HCT116 (cell line): ENCODE results near the gene CD3E. TPM values are rescaled to one million over a fixed set of nuclear protein-coding genes. Genes with fewer than 3 reads are reported as not detected.

ENCODE experiments used
- ATAC-seq: fragments of 200-7000 bp; cut with Tn5 transposase; 2 replicates; pipeline ENCODE4 v1.9.1; 2020; ENCODE audit warnings: mild to moderate bottlenecking, moderate library complexity
- BruUV-seq: library from RNA; stranded (reverse); fragments of 400-500 nt; replicated peaks from 2 replicates; lab custom pipeline; 2021; lab: Mats Ljungman, UMichigan
- CTCF ChIA-PET: fragments of 300-600 bp; sonication (Branson Sonifier 250); formaldehyde crosslinking; loops from one replicate; lab custom pipeline; 2021; ENCODE audit warnings: antibody characterized with exemption; lab: Charles Lee
- POLR2A ChIA-PET: fragments of 300-600, 350-600 bp; sonication (Branson Sonifier 250); formaldehyde crosslinking; loops from one replicate; lab custom pipeline; 2021; ENCODE audit warnings: antibody characterized with exemption; lab: Charles Lee
- RAD21 ChIA-PET, 2 experiments: fragments of 300-600 bp; sonication (Branson Sonifier 250); formaldehyde crosslinking; loops; one replicate each; lab custom pipeline; 2023; ENCODE audit warnings: low total read pairs in 2 of 2; ENCODE audit not compliant: uncharacterized antibody in 2 of 2, unreplicated experiment in 2 of 2, low non-redundant PET in 1 of 2; lab: Charles Lee
- DNase-seq: peaks from one replicate; pipeline ENCODE4 v3.0.0-alpha.2; 2010; ENCODE audit warnings: low read depth, low spot score
- H2AFZ ChIP-seq: fragments of 200-600 bp; shearing (Covaris generic), sonication (generic); 2 replicates; pipeline ENCODE4 v1.6.1; 2017; ENCODE audit warnings: low read depth, mixed run types, mixed read lengths, antibody characterized with exemption, low read length; ENCODE audit not compliant: poor library complexity, severe bottlenecking
- H3K27ac ChIP-seq: 2 replicates; pipeline ENCODE4 v1.5.1; 2012; ENCODE audit warnings: low read depth, low read length
- H3K27me3 ChIP-seq: fragments of 200-600 bp; sonication (generic); 2 replicates; pipeline ENCODE4 v1.6.1; 2016; ENCODE audit warnings: mixed run types, low read length, mixed read lengths; ENCODE audit not compliant: insufficient read depth
- H3K36me3 ChIP-seq, 2 experiments: fragments of 200-500 bp in 1 of 2; fragments of 200-600 bp in 1 of 2; sonication (Bioruptor generic) in 1 of 2; sonication (generic) in 1 of 2; 2 replicates each; pipeline versions ENCODE4 v1.5.1 to v1.6.1; 2014 to 2016; ENCODE audit warnings: low read length in 2 of 2, inconsistent platforms in 1 of 2, mixed read lengths in 1 of 2, mixed run types in 1 of 2; ENCODE audit not compliant: insufficient read depth in 2 of 2, control insufficient read depth in 1 of 2
- H3K4me1 ChIP-seq, 2 experiments: fragments of 200-600 bp in 1 of 2; sonication (generic) in 1 of 2; 2 replicates each; pipeline versions ENCODE4 v1.5.1 to v1.6.1; 2012 to 2017; ENCODE audit warnings: low read length in 2 of 2, inconsistent platforms in 1 of 2, mild to moderate bottlenecking in 1 of 2, mixed read lengths in 1 of 2, mixed run types in 1 of 2, moderate library complexity in 1 of 2; ENCODE audit not compliant: insufficient read depth in 2 of 2, control insufficient read depth in 1 of 2
- H3K4me2 ChIP-seq: fragments of 200-600 bp; sonication (generic); 2 replicates; pipeline ENCODE4 v1.6.1; 2017; ENCODE audit warnings: mixed run types, low read length, mixed read lengths
- H3K4me3 ChIP-seq, 2 experiments: fragments of 200-600 bp in 1 of 2; sonication (generic) in 1 of 2; replicated peaks in 1 of 2; 2 replicates each; pipeline ENCODE4 v1.5.1; 2011 to 2016; ENCODE audit warnings: low read length in 2 of 2, control low read depth in 1 of 2, low read depth in 1 of 2, mild to moderate bottlenecking in 1 of 2, mixed read lengths in 1 of 2, mixed run types in 1 of 2
- H3K79me2 ChIP-seq: fragments of 200-600 bp; sonication (generic); 2 replicates; pipeline ENCODE4 v1.6.1; 2017; ENCODE audit warnings: mild to moderate bottlenecking, mixed run types, low read length, moderate library complexity, mixed read lengths; ENCODE audit not compliant: insufficient read depth
- H3K9ac ChIP-seq: fragments of 200-600 bp; sonication (generic); 2 replicates; pipeline ENCODE4 v1.6.1; 2016; ENCODE audit warnings: low read length, mixed read lengths
- H3K9me2 ChIP-seq: fragments of 200-600 bp; sonication (generic), shearing (Covaris generic); 2 replicates; pipeline ENCODE4 v1.6.1; 2017; ENCODE audit warnings: mixed run types, mild to moderate bottlenecking, moderate library complexity; ENCODE audit not compliant: insufficient read depth
- H3K9me3 ChIP-seq, 2 experiments: fragments of 200-500 bp in 1 of 2; fragments of 200-600 bp in 1 of 2; sonication (Bioruptor generic) in 1 of 2; sonication (generic) in 1 of 2; 2 replicates each; pipeline ENCODE4 v1.6.1; 2014 to 2017; ENCODE audit warnings: low read length in 2 of 2, mixed read lengths in 2 of 2, inconsistent platforms in 1 of 2, low read depth in 1 of 2, mild to moderate bottlenecking in 1 of 2, mixed run types in 1 of 2, moderate library complexity in 1 of 2; ENCODE audit not compliant: control insufficient read depth in 1 of 2, insufficient read depth in 1 of 2
- H4K20me1 ChIP-seq: fragments of 200-600 bp; sonication (generic), shearing (Covaris generic); 2 replicates; pipeline ENCODE4 v1.6.1; 2017; ENCODE audit warnings: mixed run types, mild to moderate bottlenecking, moderate library complexity; ENCODE audit not compliant: insufficient read depth
- CBX3 ChIP-seq: IDR thresholded peaks from 2 replicates; pipeline ENCODE4 v1.6.1; 2012; ENCODE audit warnings: low read depth
- CEBPB ChIP-seq: IDR thresholded peaks from 2 replicates; pipeline ENCODE4 v1.6.1; 2012; ENCODE audit warnings: low read depth
- CTCF ChIP-seq, 3 experiments: fragments of 200-600 bp in 1 of 3; sonication (generic) in 1 of 3; IDR thresholded peaks in 2 of 3; conservative IDR thresholded peaks in 1 of 3; 2 replicates each; pipeline ENCODE4 v1.5.1; 2012 to 2017; ENCODE audit warnings: low read depth in 2 of 3, low read length in 2 of 3, antibody characterized with exemption in 1 of 3, borderline replicate concordance in 1 of 3, control low read depth in 1 of 3, mild to moderate bottlenecking in 1 of 3, mixed read lengths in 1 of 3, mixed run types in 1 of 3, moderate library complexity in 1 of 3; ENCODE audit not compliant: insufficient read depth in 1 of 3
- EGR1 ChIP-seq: IDR thresholded peaks from 2 replicates; pipeline ENCODE4 v1.6.1; 2012; ENCODE audit warnings: low read depth
- EZH2 ChIP-seq: fragments of 200-600 bp; sonication (generic); IDR thresholded peaks from 2 replicates; pipeline ENCODE4 v1.6.1; 2017; ENCODE audit warnings: antibody characterized with exemption, mixed run types
- EZH2phosphoT487 ChIP-seq: fragments of 200-600 bp; IDR thresholded peaks from 2 replicates; pipeline ENCODE4 v1.6.1; 2018; ENCODE audit warnings: antibody characterized with exemption, borderline replicate concordance
- FOSL1 ChIP-seq: IDR thresholded peaks from 2 replicates; pipeline ENCODE4 v1.6.1; 2012; ENCODE audit warnings: low read depth
- POLR2A ChIP-seq: IDR thresholded peaks from 2 replicates; pipeline ENCODE4 v1.7.0; 2011; ENCODE audit warnings: borderline replicate concordance; ENCODE audit not compliant: insufficient read depth, insufficient read length; ENCODE audit errors: extremely low read depth
- RAD21 ChIP-seq: IDR thresholded peaks from 2 replicates; pipeline ENCODE4 v1.6.1; 2012; ENCODE audit warnings: low read depth, mild to moderate bottlenecking
- SRF ChIP-seq: IDR thresholded peaks from 2 replicates; pipeline ENCODE4 v1.6.1; 2012; ENCODE audit warnings: low read depth
- TCF7L2 ChIP-seq: IDR thresholded peaks from 2 replicates; pipeline ENCODE4 v1.7.0; 2011; ENCODE audit warnings: borderline replicate concordance, inconsistent platforms; ENCODE audit not compliant: insufficient read depth, insufficient read length; ENCODE audit errors: extremely low read depth
- YY1 ChIP-seq: IDR thresholded peaks from 2 replicates; pipeline ENCODE4 v1.6.1; 2011; ENCODE audit warnings: low read length, low read depth, moderate library complexity, mild to moderate bottlenecking; ENCODE audit not compliant: insufficient replicate concordance; ENCODE audit errors: extremely low read depth
- ZBTB33 ChIP-seq: IDR thresholded peaks from 2 replicates; pipeline ENCODE4 v1.6.1; 2011; ENCODE audit warnings: mild to moderate bottlenecking, low read length, moderate library complexity; ENCODE audit not compliant: insufficient replicate concordance; ENCODE audit errors: extremely low read depth
- ZNF274 ChIP-seq: fragments of 200-500 bp; sonication (Bioruptor generic); IDR thresholded peaks from 2 replicates; pipeline ENCODE4 v1.6.1; 2014; ENCODE audit warnings: mild to moderate bottlenecking, low read depth, low read length, inconsistent platforms
- intact Hi-C: fragments of 100-400 bp; cut with micrococcal nuclease; formaldehyde crosslinking; loops from 2 replicates; pipeline ENCODE4 v1.10.0; 2022
- total RNA-seq: library from RNA; stranded (reverse); gene quantifications from one replicate; pipeline ENCODE4 v1.2.1, GENCODE V29; 2021; ENCODE audit not compliant: unreplicated experiment
- TF ChIP-seq, protein P1 (sequence below): IDR thresholded peaks from 2 replicates; pipeline ENCODE4 v1.6.1; 2012

CD3E gene
- total RNA-seq, 1 experiment from 2014 or later = 0.79 TPM

GRCh38 chr11:118301600-118302195, 2.8 kb upstream of the CD3E start:
- no peaks in the 10 kb centered on the region for H3K36me3 ChIP-seq
- no peak overlapping the region for H3K9ac ChIP-seq
- H3K4me1 ChIP-seq = no peaks in the 10 kb centered on the region
- H4K20me1 ChIP-seq = no peaks in the 10 kb centered on the region
- intact Hi-C loops = no loop called here
- H3K9me3 ChIP-seq = no peaks in the 10 kb centered on the region
- TF ChIP-seq TCF7L2 (no peak), POLR2A (no peak), CBX3 (no peak), EZH2 (no peak), RAD21 (no peak), EZH2phosphoT487 (no peak), CEBPB (no peak), FOSL1 (no peak), SRF (no peak), ZBTB33 (no peak), YY1 (no peak), CTCF (IDR thresholded peaks at IDR 0.05 in 2 of 3, conservative IDR thresholded peaks at IDR 0.05 in 1 of 3; ENCODE audit: borderline replicate concordance in 1 of 3, insufficient read depth in 1 of 3, low read depth in 2 of 3, low read length in 2 of 3) (no peak), ZNF274 (no peak), EGR1 (no peak)
- TF ChIP-seq, protein P1, sequence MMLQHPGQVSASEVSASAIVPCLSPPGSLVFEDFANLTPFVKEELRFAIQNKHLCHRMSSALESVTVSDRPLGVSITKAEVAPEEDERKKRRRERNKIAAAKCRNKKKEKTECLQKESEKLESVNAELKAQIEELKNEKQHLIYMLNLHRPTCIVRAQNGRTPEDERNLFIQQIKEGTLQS = no peak
- H3K79me2 ChIP-seq = no peaks in the 10 kb centered on the region
- POLR2A ChIA-PET = interaction anchor here (0.7 kb wide), 1 partner anchor 9 kb away, joined by 3 read pairs; no protein-coding TSS in a partner anchor
- peaks cover 17% of the 10 kb centered on the region; the same call in 1 of the 2 replicates for H3K27me3 ChIP-seq
- no peak for DNase-seq
- H3K9me2 ChIP-seq = no peaks in the 10 kb centered on the region
- no peak overlapping the region for H2AFZ ChIP-seq
- BruUV-seq = no TSS peak
- no peak overlapping the region for H3K27ac ChIP-seq
- H3K4me3 ChIP-seq = no peak overlapping the region
- RAD21 ChIA-PET = no interaction called here
- CTCF ChIA-PET = no interaction called here
- no peak overlapping the region for H3K4me2 ChIP-seq
- no peak for ATAC-seq
